IPS-18c (cell line): Measurements from ENCODE around the gene RAPGEF3.

Experiments
- H3K4me3 ChIP-seq: 2 replicates; pipeline ENCODE4 v1.7.0; 2013; ENCODE audit warnings: low read depth, mild to moderate bottlenecking, low read length, moderate library complexity; ENCODE audit not compliant: insufficient read depth
- H3K9me3 ChIP-seq: one replicate; pipeline ENCODE4 v1.6.1; 2013; ENCODE audit warnings: mild to moderate bottlenecking, low read length, moderate library complexity; ENCODE audit not compliant: control insufficient read depth, insufficient read depth

Gene RAPGEF3

DNA sequence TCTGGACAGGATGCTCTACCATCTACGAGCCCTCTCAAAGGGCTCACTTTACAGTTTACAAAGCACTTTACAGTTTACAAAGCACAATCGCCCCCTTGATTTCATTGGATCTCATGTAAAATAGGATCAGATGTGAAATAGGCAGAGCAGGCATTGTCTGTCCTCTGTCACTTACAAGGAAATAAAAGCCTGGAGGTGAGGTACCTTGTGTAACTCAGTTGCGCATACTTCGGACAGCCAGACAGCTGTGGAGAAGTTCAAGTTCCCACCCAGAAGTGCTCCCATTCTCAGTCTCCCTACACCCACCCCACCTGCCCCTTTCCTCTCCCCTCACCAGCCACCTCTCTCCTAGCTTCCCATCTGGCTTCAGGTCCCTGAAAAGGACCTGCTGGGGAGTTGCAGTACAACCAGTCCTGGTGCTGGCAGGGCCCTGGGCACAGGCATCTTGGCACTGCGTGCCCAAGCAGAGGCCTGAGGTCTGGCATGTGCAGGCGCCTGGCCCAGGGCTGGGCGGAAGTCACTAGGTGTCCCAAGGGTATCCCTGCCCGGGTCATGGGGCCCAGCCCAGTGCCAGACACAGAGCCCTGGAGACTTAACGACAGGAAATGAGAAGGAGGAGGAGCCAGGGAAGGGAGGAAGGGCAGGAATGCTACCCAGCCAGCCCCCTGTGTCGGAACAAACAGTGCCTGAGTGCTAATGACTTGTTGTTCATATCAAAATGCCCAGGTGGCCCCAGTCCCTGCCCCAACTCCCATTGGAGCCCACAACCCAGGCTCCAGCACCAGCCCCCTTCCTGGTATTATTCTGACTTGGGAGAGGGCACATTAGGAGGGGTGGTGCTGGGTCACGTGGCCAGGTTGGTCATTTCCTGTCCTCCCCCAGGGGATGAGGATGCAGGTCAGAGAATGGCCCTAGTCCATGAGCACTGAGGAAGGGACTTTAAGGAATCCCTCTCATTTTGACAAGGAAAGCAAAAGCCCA lies 5.4 kb downstream of the RAPGEF3 start:
- no peak overlapping the region for H3K4me3 ChIP-seq
- H3K9me3 ChIP-seq, result no peaks in the 10 kb centered on the region

DNA sequence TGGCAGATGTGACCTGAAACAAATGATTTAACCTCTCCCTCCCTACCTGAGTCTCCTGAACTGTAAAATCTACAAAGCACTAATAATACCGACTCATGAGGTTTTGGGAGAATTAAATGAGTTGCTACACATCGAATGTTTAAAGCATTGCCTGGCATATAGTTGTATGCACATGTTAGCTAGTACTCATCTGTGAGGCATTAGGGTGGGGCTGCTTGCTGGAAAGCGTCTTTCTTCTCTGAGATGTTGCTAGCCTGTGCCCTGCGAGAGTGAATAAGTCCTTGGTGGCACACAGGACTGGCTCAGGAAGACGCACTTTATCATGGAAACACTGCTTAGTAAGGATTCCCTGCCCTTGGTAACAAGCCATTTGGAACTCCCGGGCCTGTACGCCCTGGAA lies 6.1 kb downstream of the RAPGEF3 start:
- H3K9me3 ChIP-seq, result no peaks in the 10 kb centered on the region
- no peak overlapping the region for H3K4me3 ChIP-seq

DNA sequence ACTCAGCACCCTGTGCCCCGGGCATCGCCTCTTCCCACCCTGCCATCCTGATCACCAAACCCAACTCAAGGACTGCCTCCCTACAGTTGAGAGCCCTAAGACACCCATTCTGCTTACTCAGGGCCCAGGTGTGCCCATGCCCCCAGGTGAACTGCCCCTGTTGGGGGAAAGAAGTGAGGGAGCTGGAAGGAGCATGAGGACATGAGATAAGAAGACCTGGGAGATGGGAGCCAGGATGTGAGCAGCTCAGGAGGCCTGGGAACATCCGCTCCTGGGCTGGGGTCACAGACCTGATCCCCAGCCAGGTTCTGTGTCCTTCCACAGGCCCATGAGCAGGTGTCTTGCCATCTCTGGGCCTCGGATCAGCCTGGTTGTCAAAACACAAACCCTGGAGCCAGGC lies 6.6 kb downstream of the RAPGEF3 start:
- Histone ChIP-seq H3K4me3 (no peak overlapping the region), H3K9me3 (no peaks in the 10 kb centered on the region)

DNA sequence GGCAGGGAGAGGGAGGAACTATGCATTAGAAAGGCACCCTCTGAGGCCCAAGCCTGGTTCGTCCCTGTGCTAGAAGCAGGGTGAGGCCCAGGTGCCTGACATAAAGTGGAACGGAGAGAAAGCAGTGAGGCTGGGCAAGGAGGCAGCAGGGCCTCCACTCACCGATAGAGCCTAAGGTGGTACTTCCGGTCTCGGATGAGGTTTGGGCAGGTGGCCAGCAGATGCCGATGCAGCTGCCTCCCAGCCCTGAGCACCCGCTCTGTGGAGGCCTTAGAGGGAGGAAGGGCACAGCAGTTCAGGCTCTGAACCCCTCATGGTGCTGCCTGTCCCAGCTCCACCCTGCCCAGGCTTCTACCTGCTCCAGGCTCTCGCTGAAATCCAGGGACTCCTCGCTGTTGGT lies 7.1 kb downstream of the RAPGEF3 start:
- H3K9me3 ChIP-seq, result no peaks in the 10 kb centered on the region
- H3K4me3 ChIP-seq, result no peak overlapping the region

DNA sequence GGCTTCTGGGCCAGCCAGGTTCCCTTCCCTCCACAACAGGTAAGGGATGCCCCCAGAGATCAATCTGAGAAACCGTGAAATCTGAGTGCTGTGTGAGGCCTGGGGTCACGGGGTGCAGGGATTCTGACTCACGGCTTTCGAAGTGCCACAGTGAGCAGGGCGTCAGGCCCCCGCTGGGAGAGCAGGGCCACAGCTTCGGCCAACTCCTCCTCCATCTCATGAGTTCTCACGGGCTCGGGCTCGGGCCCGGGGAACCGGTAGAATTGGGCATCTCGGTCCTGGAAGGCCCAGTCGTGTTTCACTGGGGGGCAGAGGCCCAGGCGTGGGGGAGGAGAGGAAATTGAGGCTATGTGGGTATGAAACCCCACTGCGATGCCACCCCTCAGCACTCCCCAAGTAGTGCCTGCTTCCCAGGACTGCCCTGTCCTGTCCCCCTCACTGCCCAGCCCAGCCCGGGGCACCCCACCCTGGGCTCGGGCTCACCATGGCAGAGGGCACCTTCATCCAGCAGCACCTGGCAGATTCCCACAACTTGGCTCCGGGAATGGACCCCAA lies 7.7 kb downstream of the RAPGEF3 start:
- H3K9me3 ChIP-seq, result no peaks in the 10 kb centered on the region
- H3K4me3 ChIP-seq, result no peak overlapping the region

DNA sequence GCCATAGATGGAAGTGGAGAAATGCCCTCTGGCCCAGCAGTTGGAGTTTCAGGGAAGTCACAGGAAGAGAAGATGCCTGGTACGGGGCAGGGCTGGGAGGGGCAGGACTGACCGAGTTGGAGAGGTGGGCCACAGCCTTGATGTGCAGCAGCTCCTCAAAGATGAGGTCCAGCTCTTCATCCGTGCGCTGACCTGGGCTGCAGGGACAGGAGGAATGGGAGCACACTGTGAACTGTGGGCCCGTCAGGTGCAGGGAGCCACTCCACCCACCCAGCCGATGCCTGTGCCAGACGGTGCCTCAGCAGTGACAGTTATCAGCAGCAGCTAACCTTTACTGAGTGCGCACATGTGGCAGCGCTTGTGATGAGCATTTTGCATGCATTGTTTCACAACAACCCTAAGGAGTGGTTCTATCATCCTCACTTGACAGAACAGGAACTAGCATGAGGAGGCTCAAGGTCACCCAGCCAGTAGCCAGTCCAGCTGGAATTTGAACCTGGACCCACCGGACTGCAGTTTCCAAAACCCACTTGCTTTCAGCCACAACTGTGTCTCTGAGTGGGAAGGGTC lies 8.4 kb downstream of the RAPGEF3 start:
- no peak overlapping the region for H3K4me3 ChIP-seq
- no peaks in the 10 kb centered on the region for H3K9me3 ChIP-seq

DNA sequence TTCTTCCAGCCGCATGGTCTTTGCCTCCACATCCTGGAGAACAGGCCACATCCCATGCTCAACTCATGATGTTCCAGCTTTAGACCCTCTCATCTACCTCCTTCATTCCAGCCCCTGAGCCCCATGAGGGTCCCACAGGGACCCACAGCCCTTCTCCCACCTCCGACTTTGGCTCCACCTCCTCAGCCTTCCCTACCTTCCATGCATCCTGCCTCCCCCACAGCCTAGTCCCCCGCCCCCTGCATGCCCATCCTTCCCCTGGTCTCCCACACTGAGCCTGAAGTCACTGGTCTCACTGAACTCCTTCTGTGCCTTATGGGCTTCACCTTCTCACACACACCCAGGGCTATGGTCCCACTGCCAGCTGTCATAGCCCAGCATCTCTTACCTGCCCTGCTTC lies 9.8 kb downstream of the RAPGEF3 start:
- Histone ChIP-seq H3K9me3 (no peaks in the 10 kb centered on the region), H3K4me3 (no peak overlapping the region)

DNA sequence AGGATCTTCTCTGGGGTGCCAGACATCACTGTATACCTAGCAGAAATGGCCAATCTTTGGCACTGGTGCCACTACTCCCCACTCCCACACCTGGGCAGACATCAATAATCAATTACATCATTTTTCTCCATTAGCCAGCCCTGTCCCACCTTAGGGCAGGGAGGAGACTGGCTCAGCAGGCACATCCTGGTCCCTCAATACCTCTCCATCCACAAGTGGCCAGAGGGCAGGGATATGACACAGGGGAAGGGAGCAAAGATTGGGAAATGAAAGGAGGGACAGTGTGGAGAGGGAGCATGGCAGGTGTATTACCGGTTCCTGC lies 10.2 kb downstream of the RAPGEF3 start:
- Histone ChIP-seq H3K4me3 (no peak overlapping the region), H3K9me3 (no peaks in the 10 kb centered on the region)

DNA sequence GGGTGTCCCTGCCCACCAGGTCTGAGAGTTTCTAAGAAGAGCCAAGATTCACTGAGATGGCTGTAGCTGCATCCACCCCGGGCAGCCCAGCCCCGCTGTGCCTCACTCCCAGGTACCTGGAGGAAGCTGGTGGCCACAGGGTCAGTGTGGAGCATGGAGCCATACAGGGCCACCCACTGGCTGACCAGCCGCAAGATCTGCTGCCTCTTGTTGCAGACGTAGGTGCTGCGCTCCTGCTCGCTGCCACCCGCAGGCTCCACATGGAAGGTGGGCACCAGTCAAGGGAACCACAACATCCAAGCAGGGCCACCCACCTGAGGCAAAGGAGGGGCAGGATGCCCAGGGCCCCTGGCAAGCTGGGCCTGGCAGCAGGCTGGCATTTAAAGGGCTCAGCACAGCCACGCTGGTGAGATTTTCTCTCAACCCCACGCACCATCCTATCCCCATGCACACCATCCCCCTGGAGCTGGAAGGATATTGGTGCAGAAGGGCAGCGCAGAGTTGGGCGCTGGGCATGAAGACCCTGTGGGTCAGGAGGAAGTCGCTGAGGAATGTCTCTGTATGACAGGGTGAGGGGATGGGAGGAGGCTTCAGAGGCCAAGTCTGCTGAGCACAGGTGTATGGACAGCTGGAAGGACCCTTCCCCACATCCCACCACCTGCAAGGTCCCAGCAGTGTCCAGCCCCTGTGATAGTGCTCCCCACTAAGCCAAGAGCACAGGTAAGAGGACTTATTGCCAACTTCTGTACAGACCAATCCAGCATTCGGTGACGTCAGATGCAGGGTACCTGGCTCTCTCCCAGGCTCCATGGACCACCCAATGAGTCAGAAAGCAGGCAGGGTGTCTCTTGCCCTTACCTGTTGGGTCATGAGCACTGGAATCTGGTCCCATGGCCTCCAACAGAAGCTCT lies 10.8 kb downstream of the RAPGEF3 start:
- H3K9me3 ChIP-seq, result no peaks in the 10 kb centered on the region
- H3K4me3 ChIP-seq, result no peak overlapping the region

DNA sequence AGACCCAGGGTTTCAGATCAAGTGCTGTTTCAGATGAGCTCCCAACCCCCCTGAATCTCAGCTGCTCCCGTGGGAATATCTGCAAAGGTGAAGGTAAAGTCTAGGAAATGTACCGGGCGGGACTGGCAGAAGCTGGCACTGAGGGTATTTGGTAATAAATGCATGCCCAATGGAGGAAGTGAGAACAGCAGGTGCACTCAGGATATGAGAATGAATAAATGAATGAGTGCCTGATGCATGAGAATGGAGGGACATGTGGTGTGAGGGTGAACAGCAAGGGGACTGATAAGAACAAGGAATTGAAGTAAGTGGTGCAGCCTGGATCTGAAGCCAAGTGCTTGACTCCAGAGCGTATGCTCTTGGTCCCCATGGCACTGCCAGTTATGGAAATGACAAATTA lies 11.6 kb downstream of the RAPGEF3 start:
- Histone ChIP-seq H3K9me3 (no peaks in the 10 kb centered on the region), H3K4me3 (no peak overlapping the region)

DNA sequence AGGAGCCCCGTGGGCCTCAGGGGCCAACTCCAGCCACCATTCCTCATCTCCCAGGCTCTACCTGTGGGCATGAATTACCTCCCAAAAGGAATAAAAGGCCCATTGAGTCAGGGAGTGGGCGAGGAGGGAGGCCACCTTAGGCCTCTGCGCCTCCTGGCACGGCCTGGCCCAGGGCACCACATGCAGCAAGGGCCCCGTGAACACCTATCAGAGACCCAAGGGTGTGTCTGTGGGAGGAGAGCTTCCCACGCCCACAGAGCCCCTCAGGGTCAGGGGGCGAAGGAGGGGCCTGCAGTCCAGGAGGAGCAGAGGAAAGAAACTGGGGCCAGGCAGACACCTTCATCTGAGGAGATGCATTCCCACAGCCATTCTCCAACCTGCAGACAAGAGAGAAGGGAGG lies 12.2 kb downstream of the RAPGEF3 start:
- H3K4me3 ChIP-seq, result no peak overlapping the region
- H3K9me3 ChIP-seq, result no peaks in the 10 kb centered on the region

DNA sequence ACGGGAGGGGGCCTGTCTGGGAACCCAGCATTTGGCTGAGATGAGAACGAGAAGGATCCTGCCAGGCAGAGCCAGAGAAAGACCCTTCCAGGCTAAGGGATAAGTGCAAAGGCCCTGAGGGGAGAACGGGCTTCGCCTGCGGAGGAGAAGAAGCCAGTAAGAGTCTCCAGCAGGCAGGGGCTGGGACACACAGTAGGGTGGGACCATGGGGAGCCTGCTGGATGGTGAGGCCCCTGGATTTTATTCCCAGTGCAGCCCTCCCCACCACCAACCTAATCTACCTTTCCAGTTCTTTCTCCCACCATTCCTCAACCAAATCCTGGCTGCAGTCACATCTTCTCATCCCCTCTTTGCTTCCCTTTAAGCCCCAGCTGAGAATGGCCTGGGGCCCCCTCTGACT lies 12.6 kb downstream of the RAPGEF3 start:
- Histone ChIP-seq H3K9me3 (no peaks in the 10 kb centered on the region), H3K4me3 (no peak overlapping the region)

DNA sequence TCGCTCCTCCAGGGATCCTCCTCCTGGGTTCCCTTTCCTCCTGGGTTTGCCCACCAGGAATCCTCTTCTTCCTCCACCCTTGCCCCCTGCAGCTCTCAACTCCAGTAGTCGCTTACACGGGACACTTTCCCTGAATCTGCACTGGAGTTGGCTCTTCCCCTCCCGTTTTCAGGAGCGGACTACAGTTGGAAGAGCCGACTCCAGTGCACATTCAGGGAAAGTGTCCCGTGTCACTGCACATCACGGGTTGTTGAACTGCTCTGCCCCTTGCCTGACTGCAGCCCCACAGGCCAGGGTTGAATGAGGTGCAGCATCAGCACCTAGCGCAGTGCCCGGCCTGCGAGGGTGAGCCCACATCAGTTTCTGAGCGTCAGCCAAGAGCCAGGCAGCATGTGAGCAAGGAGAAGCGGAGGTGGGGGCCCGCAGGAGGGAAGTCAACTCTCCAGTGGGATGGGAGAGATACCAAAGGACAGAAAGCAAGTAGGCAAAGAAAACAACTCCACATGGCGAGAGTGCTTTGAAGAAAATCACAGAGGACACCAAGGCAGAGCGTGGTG lies 13.1 kb downstream of the RAPGEF3 start:
- no peaks in the 10 kb centered on the region for H3K9me3 ChIP-seq

DNA sequence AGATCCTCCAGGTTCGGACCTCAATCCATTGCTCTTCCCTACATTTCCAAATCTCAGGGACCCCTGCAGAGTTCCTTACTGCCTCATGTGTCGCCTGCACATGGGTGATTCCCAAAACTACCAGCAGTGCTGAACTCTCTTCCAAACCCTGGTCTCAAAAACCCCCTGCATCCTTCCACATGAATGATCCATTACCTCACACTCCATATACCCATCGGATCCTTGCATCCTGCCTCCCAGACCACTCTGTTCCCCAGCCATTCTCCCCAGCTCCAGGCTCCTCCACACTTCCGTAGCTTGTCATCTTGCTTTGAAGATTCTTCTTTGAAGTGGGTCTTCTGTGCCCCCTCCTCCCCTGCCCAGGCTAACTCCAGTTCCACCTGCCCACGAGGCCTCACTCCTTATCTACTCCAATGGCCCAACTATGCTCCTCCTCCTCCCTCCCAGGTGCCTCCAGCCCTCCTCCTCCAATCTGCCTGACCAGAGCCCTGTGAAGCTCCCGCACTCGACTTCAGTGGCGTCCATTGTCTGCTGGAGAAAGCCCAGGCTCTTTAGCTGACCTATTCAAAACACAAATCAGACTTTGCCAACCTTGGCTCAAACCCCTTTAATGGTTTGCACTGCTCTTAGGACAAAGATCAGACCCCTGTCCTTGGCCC lies 13.8 kb downstream of the RAPGEF3 start:
- H3K9me3 ChIP-seq, result no peaks in the 10 kb centered on the region
- no peak overlapping the region for H3K4me3 ChIP-seq

More for the DNA sequence above, 13.1 kb downstream of the RAPGEF3 start:
- no peak overlapping the region for H3K4me3 ChIP-seq

DNA sequence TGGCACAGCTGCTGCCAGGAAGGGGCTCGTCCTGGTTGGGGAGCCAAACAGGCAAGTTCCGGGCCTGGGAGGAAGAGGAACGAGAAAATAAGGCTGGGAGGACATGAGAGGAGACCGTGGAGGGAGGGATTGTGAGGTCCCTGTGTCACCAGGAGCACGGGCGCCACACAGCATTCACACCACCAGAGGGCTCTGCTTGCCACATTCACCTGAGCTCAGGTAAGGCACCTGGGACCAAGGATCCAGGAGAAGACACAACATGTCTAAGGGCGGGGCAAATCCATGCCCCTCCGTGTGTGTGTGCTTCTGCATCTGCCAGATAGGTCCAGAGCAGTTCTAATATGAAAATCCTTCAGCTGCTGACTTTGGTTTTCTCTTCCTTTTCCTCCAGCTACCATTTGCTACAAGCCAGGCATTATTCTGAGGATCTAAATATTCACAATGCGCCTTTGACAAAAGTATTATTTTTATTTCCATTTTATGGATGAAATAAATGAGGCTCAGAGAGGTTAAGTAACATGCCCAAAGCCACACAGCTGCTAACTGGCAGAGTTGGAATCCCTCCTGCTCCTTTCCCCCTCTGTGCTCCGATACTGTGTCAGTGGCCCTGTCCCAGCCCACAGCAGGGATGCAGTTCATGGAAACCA lies 14.6 kb downstream of the RAPGEF3 start:
- no peaks in the 10 kb centered on the region for H3K9me3 ChIP-seq
- H3K4me3 ChIP-seq, result no peak overlapping the region

DNA sequence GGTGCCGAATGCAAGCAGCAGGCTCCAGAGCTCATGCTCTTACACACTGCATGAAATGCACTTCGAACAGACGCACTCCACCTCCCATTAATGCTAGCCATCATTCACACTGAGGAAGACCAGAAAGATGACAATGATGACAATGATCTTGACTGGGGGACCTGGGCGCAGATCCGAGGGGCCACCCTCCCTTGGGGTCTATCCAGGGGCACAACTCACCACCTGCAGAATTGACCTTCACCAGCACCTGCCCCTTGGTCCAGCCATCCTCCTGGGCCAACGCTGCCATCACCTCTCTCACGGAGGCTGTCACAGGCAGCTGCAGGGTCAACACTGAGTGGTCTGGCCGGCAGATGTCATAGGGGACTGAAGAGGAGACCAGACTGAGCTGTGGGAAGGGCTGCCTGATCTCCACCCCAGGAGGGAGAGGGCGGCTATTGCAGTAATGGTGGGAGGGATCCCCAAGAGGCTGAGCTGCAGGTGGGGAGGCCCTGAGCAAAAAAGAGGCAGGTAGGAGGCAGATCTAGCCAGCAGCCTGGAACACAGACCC lies 15.3 kb downstream of the RAPGEF3 start:
- Histone ChIP-seq H3K9me3 (no peaks in the 10 kb centered on the region), H3K4me3 (no peak overlapping the region)
